GM19467 (cell line): Measurements from ENCODE around the gene FSCN2.

ENCODE experiments used
- ATAC-seq: cut with Tn5 transposase; IDR thresholded peaks from one replicate; pipeline ENCODE4 v1.9.1; 2021; ENCODE audit warnings: mild to moderate bottlenecking, moderate library complexity; ENCODE audit not compliant: unreplicated experiment

FSCN2 gene

GRCh38 chr17:81511804-81512561 is 16.2 kb upstream of the FSCN2 start:
- ATAC-seq: no peak

- peak; percentile 43 for ATAC-seq
Measured at GRCh38 chr17:81512562-81513371, 15.4 kb upstream of the FSCN2 start, which contains the start of gene ACTG1. ACTG1 (minus strand) TSS chr17:81512799; CDS start chr17:81512354, 445 bp downstream.

- ATAC-seq: no peak
Measured at GRCh38 chr17:81513372-81513752, 14.8 kb upstream of the FSCN2 start.

- no peak for ATAC-seq
Measured at GRCh38 chr17:81513753-81514488, 14.3 kb upstream of the FSCN2 start.

- no peak for ATAC-seq
Measured at GRCh38 chr17:81514489-81514738, 13.8 kb upstream of the FSCN2 start.

- no peak for ATAC-seq
Measured at GRCh38 chr17:81514739-81515529, 13.2 kb upstream of the FSCN2 start.

GRCh38 chr17:81515530-81516041 is 12.6 kb upstream of the FSCN2 start:
- ATAC-seq: no peak

GRCh38 chr17:81516439-81516838 is 11.7 kb upstream of the FSCN2 start:
- ATAC-seq: no peak

- no peak for ATAC-seq
Measured at GRCh38 chr17:81517009-81517338, 11.2 kb upstream of the FSCN2 start.

- peak; percentile 22 for ATAC-seq
Measured at GRCh38 chr17:81517339-81518112, 10.7 kb upstream of the FSCN2 start.

- no peak for ATAC-seq
Measured at GRCh38 chr17:81518113-81518784, 9.9 kb upstream of the FSCN2 start.

GRCh38 chr17:81518785-81519283 is 9.3 kb upstream of the FSCN2 start:
- ATAC-seq: no peak

GRCh38 chr17:81519284-81520020 is 8.7 kb upstream of the FSCN2 start:
- ATAC-seq: no peak

- no peak for ATAC-seq
Measured at GRCh38 chr17:81520021-81520901, 7.9 kb upstream of the FSCN2 start.

GRCh38 chr17:81522491-81523401 is 5.4 kb upstream of the FSCN2 start:
- no peak for ATAC-seq

- ATAC-seq: no peak
Measured at GRCh38 chr17:81523402-81524038, 4.7 kb upstream of the FSCN2 start.
